SH-SY5Y (cell line): ENCODE results near the gene C5orf15.

Experiments
- GATA2 ChIP-seq: IDR thresholded peaks from 2 replicates; pipeline ENCODE4 v1.6.1; 2011; ENCODE audit warnings: mild to moderate bottlenecking, low read depth, low read length
- GATA3 ChIP-seq: IDR thresholded peaks from 2 replicates; pipeline ENCODE4 v1.6.1; 2011; ENCODE audit warnings: low read depth, mild to moderate bottlenecking, low read length, moderate library complexity

DNA sequence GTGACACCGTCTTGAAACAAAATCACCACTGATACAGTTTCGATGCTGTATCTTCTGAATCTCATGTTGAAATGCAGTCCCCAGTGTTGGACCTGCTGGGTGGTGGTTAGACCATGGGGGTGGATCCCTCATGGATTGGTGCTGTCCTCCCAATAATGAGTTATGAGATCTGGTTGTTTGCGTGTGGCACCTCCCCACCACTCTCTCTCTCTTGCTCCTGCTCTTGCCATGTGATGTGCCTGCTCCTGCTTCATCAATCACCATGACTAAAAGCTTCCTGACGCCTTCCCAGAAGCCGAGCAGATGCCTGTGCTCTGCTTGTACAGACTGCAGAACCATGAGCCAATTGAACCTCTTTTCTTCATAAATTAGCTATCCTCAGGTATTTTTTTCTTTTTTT, 15.2 kb upstream of the C5orf15 start:
- TF ChIP-seq GATA3 (no peak), GATA2 (no peak)
